ENCODE data around the gene PDE1C. TPM values are rescaled to one million over a fixed set of nuclear protein-coding genes. Genes with fewer than 3 reads are reported as not detected.

Gene PDE1C
- total and polyA plus RNA-seq, 2 of the 4 experiments (the other 2 are of a cell fraction) = 14.2 to 61.5 TPM

DNA sequence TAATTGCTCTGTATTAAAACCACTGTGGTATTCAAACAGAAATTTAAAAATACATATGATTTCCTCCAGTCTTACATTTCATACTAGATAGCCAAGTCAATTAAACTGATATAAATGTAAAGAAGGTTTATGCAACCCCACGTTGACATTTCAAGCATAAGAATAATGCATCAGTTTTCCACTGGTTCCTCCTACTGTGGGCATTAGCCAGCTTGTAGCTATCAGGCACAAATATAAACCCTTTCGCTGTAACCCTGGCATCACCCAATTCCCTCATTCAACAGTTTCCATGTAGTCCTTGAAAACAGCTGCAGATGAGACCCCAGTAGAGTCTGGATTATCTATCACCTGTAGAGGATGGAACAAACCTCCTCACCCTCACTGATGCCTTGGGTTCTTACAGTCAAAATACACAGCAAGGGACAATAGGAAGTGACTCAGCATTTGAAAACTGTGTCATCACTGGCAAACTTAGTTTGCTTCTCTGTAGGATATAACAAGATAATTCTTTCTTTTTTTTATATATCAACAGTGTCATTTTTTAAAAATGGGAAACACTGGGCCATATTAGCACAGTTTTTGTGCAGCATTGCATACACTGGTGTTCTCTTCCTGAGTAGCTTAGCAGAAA is 113.0 kb downstream of the PDE1C start (continued):
- TF ChIP-seq FOS (IDR thresholded peaks at IDR 0.05; ENCODE audit: low read depth, low read length) = no peak

DNA sequence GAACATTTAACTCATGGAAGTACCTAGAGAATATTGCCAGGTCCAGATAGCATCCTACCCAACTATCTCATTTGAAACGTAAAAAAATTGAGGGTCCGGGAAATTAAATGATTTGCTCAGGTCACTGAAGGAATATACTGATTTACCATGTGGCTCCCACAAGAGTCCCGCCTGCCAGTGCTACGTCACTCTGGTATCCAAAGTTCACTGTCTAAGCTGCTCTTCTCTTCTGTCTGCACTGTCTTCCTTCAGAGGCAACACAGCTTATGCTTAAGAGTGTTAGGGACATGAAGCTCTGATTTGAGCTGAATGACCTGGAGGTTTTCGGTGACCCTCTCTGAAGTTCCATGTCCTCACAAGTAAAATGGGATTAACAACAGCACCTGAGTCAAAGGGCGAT is 114.6 kb downstream of the PDE1C start:
- ChIA-PET POLR2A (ENCODE audit: unreplicated experiment) (no interaction called here), CTCF (no interaction called here)
- Histone ChIP-seq H3K4me1 (ENCODE audit: control insufficient read depth, insufficient read depth, low read length) (peaks cover 4% of the 10 kb centered on the region; the same call in 1 of the 2 replicates), H2BK5ac (ENCODE audit: low read depth, low read length, poor library complexity, severe bottlenecking) (peak overlapping the region; percentile 53), H3K18ac (ENCODE audit: low read depth, low read length) (peak overlapping the region; percentile 97; the same call in 1 of the 2 replicates), H4K8ac (ENCODE audit: low read depth in 2 of 2, low read length in 2 of 2) (peak overlapping the region in 1 of 2 experiments; percentile 2; a peak in 1 of 4 replicates), H3K56ac (ENCODE audit: extremely low read depth, insufficient read depth, low read length) (no peak overlapping the region), H3K27me3 (ENCODE audit: control insufficient read depth, insufficient read depth, low read length) (no peaks in the 10 kb centered on the region), H3K36me3 (ENCODE audit: control insufficient read depth, insufficient read depth, low read length) (no peaks in the 10 kb centered on the region; the same call in 1 of the 2 replicates), H3K79me1 (ENCODE audit: low read depth in 1 of 2, low read length in 2 of 2) (peaks cover 8 to 20% of the 10 kb centered on the region in 2 experiments; a peak in 3 of 4 replicates), H3K4me3 (ENCODE audit: insufficient read depth, low read depth, low read length) (no peak overlapping the region), H3K9me3 (ENCODE audit: control insufficient read depth, insufficient read depth, low read length) (peaks cover 2% of the 10 kb centered on the region; the same call in 1 of the 2 replicates), H3K4me2 (ENCODE audit: low read depth, low read length) (no peak overlapping the region), H2AK9ac (replicated peaks; ENCODE audit: low read depth, low read length, poor library complexity) (no peak overlapping the region), H4K5ac (ENCODE audit: low read depth, low read length) (peak overlapping the region; percentile 91; the same call in 1 of the 2 replicates), H3K23ac (ENCODE audit: low read depth, low read length) (no peak overlapping the region), H2AK5ac (ENCODE audit: low read depth, low read length) (peak overlapping the region; percentile 25; the same call in 1 of the 2 replicates), H2BK120ac (ENCODE audit: low read depth, low read length) (peak overlapping the region; percentile 83), H2BK20ac (ENCODE audit: low read depth, low read length) (peak overlapping the region; percentile 78), H3K27ac (ENCODE audit: insufficient read depth, low read length) (no peak overlapping the region; the same call in 1 of the 2 replicates), H2AFZ (replicated peaks; ENCODE audit: low read length, poor library complexity) (no peak overlapping the region), H3K4ac (ENCODE audit: low read depth, low read length) (peak overlapping the region; percentile 87), H2BK15ac (ENCODE audit: low read depth, low read length) (peak overlapping the region; percentile 85; the same call in 2 of the 3 replicates), H3K14ac (replicated peaks; ENCODE audit: low read depth, low read length) (no peak overlapping the region; the same call in 1 of the 2 replicates), H4K20me1 (ENCODE audit: insufficient read depth, low read length) (no peaks in the 10 kb centered on the region), H3K9ac (ENCODE audit: low read depth, low read length) (no peak overlapping the region), H4K91ac (ENCODE audit: insufficient read depth, low read depth, low read length) (peak overlapping the region; percentile 77; the same call in 1 of the 2 replicates), H3K9me1 (ENCODE audit: insufficient read depth, low read length) (peaks cover 3% of the 10 kb centered on the region; the same call in 1 of the 2 replicates)
- ATAC-seq (ENCODE audit: low read depth) (no peak), DNase-seq (no peak)
- TF ChIP-seq RCOR1 (IDR thresholded peaks at IDR 0.05; ENCODE audit: insufficient replicate concordance, low read length) (no peak), SMC3 (IDR thresholded peaks at IDR 0.05; ENCODE audit: low read depth, low read length) (no peak), MXI1 (IDR thresholded peaks at IDR 0.05; ENCODE audit: borderline replicate concordance, low read depth, low read length) (no peak), FOS (IDR thresholded peaks at IDR 0.05; ENCODE audit: low read depth, low read length) (no peak), RAD21 (IDR thresholded peaks at IDR 0.05; ENCODE audit: low read length) (no peak), MAZ (IDR thresholded peaks at IDR 0.05; ENCODE audit: borderline replicate concordance, low read depth, low read length) (no peak), POLR2A (IDR thresholded peaks at IDR 0.05; ENCODE audit: low read depth, low read length) (no peak), RFX5 (IDR thresholded peaks at IDR 0.05; ENCODE audit: low read depth, low read length) (no peak), NFE2L2 (IDR thresholded peaks at IDR 0.05; ENCODE audit: low read depth, low read length) (no peak), MAFK (IDR thresholded peaks at IDR 0.05; ENCODE audit: low read depth, low read length) (no peak), CEBPB (IDR thresholded peaks at IDR 0.05; ENCODE audit: low read depth, low read length) (no peak)
- TF ChIP-seq, protein P1, sequence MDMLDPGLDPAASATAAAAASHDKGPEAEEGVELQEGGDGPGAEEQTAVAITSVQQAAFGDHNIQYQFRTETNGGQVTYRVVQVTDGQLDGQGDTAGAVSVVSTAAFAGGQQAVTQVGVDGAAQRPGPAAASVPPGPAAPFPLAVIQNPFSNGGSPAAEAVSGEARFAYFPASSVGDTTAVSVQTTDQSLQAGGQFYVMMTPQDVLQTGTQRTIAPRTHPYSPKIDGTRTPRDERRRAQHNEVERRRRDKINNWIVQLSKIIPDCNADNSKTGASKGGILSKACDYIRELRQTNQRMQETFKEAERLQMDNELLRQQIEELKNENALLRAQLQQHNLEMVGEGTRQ (IDR thresholded peaks at IDR 0.05; ENCODE audit: low read depth, low read length) = no peak
- TF ChIP-seq, protein P2, sequence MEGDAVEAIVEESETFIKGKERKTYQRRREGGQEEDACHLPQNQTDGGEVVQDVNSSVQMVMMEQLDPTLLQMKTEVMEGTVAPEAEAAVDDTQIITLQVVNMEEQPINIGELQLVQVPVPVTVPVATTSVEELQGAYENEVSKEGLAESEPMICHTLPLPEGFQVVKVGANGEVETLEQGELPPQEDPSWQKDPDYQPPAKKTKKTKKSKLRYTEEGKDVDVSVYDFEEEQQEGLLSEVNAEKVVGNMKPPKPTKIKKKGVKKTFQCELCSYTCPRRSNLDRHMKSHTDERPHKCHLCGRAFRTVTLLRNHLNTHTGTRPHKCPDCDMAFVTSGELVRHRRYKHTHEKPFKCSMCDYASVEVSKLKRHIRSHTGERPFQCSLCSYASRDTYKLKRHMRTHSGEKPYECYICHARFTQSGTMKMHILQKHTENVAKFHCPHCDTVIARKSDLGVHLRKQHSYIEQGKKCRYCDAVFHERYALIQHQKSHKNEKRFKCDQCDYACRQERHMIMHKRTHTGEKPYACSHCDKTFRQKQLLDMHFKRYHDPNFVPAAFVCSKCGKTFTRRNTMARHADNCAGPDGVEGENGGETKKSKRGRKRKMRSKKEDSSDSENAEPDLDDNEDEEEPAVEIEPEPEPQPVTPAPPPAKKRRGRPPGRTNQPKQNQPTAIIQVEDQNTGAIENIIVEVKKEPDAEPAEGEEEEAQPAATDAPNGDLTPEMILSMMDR (conservative IDR thresholded peaks at IDR 0.05; ENCODE audit: low read depth, low read length) = no peak
- intact Hi-C loops (cut with micrococcal nuclease) (loop anchor here (5.0 kb wide), 1 partner anchor 207 kb away; no protein-coding TSS in a partner anchor), in situ Hi-C loops (cut with MboI; ENCODE audit: low sequenced_read_pairs) (no loop called here), dilution Hi-C loops (cut with HindIII; ENCODE audit: low sequenced_read_pairs, unreplicated experiment) (no loop called here)
- BruUV-seq (replicated peaks) = no TSS peak
- 71% methylated on average over 4 of the region's 6 CpGs; no CpG with 5 or more reads in 1 of the 2 experiments for WGBS, 2 experiments (ENCODE audit: extremely low coverage in 2 of 2, insufficient read length in 1 of 2)

Measured in IMR-90 (cell line).